Body of pancreas (tissue), 4 donors: ENCODE data around the gene E4F1.

Experiments
- POLR2A ChIP-seq, 3 donors: fragments of 450-650 bp; IDR thresholded peaks; one replicate each; pipeline ENCODE4 v1.6.1; 2016; ENCODE audit warnings: antibody characterized with exemption in 3 of 3, mild to moderate bottlenecking in 2 of 3
- TF ChIP-seq, protein P1 (sequence below), 7 experiments: fragments of 450-650 bp in 4 of 7; fragments of 200-600 bp in 3 of 7; sonication (generic) in 3 of 7; IDR thresholded peaks; one replicate each; pipeline ENCODE4 v1.5.1; 2016 to 2019; ENCODE audit warnings: antibody characterized with exemption in 7 of 7

- TF ChIP-seq, protein P1, sequence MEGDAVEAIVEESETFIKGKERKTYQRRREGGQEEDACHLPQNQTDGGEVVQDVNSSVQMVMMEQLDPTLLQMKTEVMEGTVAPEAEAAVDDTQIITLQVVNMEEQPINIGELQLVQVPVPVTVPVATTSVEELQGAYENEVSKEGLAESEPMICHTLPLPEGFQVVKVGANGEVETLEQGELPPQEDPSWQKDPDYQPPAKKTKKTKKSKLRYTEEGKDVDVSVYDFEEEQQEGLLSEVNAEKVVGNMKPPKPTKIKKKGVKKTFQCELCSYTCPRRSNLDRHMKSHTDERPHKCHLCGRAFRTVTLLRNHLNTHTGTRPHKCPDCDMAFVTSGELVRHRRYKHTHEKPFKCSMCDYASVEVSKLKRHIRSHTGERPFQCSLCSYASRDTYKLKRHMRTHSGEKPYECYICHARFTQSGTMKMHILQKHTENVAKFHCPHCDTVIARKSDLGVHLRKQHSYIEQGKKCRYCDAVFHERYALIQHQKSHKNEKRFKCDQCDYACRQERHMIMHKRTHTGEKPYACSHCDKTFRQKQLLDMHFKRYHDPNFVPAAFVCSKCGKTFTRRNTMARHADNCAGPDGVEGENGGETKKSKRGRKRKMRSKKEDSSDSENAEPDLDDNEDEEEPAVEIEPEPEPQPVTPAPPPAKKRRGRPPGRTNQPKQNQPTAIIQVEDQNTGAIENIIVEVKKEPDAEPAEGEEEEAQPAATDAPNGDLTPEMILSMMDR (IDR thresholded peaks at IDR 0.05) = no peak
- TF ChIP-seq POLR2A (IDR thresholded peaks at IDR 0.05) = no peak
Measured at GRCh38 chr16:2233872-2234812, 10.8 kb downstream of the E4F1 start.
